ENCODE measurements around the gene PAX5.

DNA sequence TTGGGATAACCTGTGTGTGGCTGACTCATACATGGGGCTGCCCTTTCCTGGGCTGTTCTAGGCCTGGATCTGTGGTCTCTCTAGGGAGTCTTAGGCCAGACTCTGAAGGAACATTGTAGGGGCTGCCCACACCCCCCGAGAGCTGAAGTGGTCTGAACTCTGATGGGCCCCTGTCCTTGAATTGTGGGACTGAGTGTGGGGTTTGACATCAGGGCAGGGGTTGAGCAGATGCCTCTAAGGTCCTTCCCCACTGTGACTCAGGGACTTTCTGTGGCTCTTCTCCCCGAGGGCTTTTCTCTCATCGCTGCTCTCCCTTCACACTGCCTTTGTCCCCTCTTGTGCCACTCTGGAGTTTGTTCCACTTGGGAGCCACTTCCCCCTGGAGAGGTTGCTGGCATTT, 246.4 kb downstream of the PAX5 start:
- TF ChIP-seq, protein P1, sequence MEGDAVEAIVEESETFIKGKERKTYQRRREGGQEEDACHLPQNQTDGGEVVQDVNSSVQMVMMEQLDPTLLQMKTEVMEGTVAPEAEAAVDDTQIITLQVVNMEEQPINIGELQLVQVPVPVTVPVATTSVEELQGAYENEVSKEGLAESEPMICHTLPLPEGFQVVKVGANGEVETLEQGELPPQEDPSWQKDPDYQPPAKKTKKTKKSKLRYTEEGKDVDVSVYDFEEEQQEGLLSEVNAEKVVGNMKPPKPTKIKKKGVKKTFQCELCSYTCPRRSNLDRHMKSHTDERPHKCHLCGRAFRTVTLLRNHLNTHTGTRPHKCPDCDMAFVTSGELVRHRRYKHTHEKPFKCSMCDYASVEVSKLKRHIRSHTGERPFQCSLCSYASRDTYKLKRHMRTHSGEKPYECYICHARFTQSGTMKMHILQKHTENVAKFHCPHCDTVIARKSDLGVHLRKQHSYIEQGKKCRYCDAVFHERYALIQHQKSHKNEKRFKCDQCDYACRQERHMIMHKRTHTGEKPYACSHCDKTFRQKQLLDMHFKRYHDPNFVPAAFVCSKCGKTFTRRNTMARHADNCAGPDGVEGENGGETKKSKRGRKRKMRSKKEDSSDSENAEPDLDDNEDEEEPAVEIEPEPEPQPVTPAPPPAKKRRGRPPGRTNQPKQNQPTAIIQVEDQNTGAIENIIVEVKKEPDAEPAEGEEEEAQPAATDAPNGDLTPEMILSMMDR (IDR thresholded peaks at IDR 0.05), result no peak
- TF ChIP-seq POLR2A (IDR thresholded peaks at IDR 0.05) (no peak), EP300 (IDR thresholded peaks at IDR 0.05) (no peak)
